ENCODE measurements around the gene HACD2. TPM values are rescaled to one million over a fixed set of nuclear protein-coding genes. Genes with fewer than 3 reads are reported as not detected.

Gene HACD2
- total and polyA plus RNA-seq, 2 donors (not counting 3 experiments of a cell fraction or from before 2014, with no cell fraction given): 17.0 to 20.9 TPM

- Histone ChIP-seq H3K4me3 (replicated peaks in 1 of 3; ENCODE audit: insufficient read depth in 1 of 3, low read depth in 1 of 3, low read length in 3 of 3) (no peak overlapping the region), H3K79me2 (ENCODE audit: control insufficient read depth, insufficient read depth, low read length) (no peaks in the 10 kb centered on the region), H3K9me1 (replicated peaks; ENCODE audit: control insufficient read depth, extremely low read depth, insufficient read depth, low read length) (no peaks in the 10 kb centered on the region), H3K9me3 (replicated peaks; ENCODE audit: control insufficient read depth, insufficient read depth, low read length) (no peaks in the 10 kb centered on the region), H3K27me3 (ENCODE audit: control insufficient read depth in 2 of 2, insufficient read depth in 2 of 2, low read length in 2 of 2) (no peaks in the 10 kb centered on the region), H3K4me2 (ENCODE audit: insufficient read depth, low read length) (no peak overlapping the region), H3K36me3 (ENCODE audit: control insufficient read depth in 2 of 2, extremely low read depth in 1 of 2, insufficient read depth in 2 of 2, low read length in 2 of 2) (no peaks in the 10 kb centered on the region), H3K9ac (replicated peaks; ENCODE audit: extremely low read depth, insufficient read depth, low read length) (no peak overlapping the region), H3K27ac (ENCODE audit: insufficient read depth, low read depth, low read length) (no peak overlapping the region), H4K20me1 (replicated peaks; ENCODE audit: control insufficient read depth, extremely low read depth, insufficient read depth, low read length) (no peaks in the 10 kb centered on the region), H3K4me1 (ENCODE audit: control insufficient read depth, extremely low read depth, insufficient read depth, low read length) (no peaks in the 10 kb centered on the region), H2AFZ (ENCODE audit: low read depth, low read length) (no peak overlapping the region)
- intact Hi-C loops (cut with micrococcal nuclease) (no loop called here), dilution Hi-C loops (cut with MboI; ENCODE audit: extremely low pct_ligation_motif_present, low sequenced_read_pairs) (no loop called here)
- ChIA-PET POLR2A (no interaction called here), CTCF (interaction anchor here (1.5 to 1.8 kb wide), 2 partner anchors 10 to 23 kb away, joined by 4 read pairs; no protein-coding TSS in a partner anchor)
- FAIRE-seq: no peak
- TF ChIP-seq FOS (IDR thresholded peaks at IDR 0.05; ENCODE audit: borderline replicate concordance, insufficient read depth, low read length): no peak
- TF ChIP-seq POLR2A (IDR thresholded peaks at IDR 0.05; ENCODE audit: low read depth, low read length): no peak
- no peak for TF ChIP-seq EZH2 (IDR thresholded peaks at IDR 0.05; ENCODE audit: borderline replicate concordance, low read depth, low read length, severe bottlenecking)
- no peak for TF ChIP-seq POLR2AphosphoS5 (IDR thresholded peaks at IDR 0.05; ENCODE audit: insufficient read depth, low read depth, low read length)
- TF ChIP-seq MYC (IDR thresholded peaks at IDR 0.05; ENCODE audit: low read depth, low read length): no peak
- TF ChIP-seq MAX (IDR thresholded peaks at IDR 0.05; ENCODE audit: insufficient read depth, insufficient read length): no peak
- TF ChIP-seq JUN (IDR thresholded peaks at IDR 0.05; ENCODE audit: borderline replicate concordance, insufficient read depth, insufficient read length, low read depth): no peak
- TF ChIP-seq GATA2 (IDR thresholded peaks at IDR 0.05; ENCODE audit: insufficient read depth, insufficient read length, low read depth, low read length): no peak
- TF ChIP-seq CTCF (IDR thresholded peaks at IDR 0.05; ENCODE audit: extremely low read depth in 1 of 2, insufficient read depth in 1 of 2, low read depth in 1 of 2, low read length in 2 of 2): no peak
- no peak for DNase-seq (ENCODE audit: low read depth, low spot score)
- BruUV-seq (replicated peaks): no TSS peak
Observed at GRCh38 chr3:123511726-123512125, 73.1 kb downstream of the HACD2 start.

Measured in endothelial cell of umbilical vein (primary cell).